Measurements from ENCODE around the gene LKAAEAR1. TPM values are rescaled to one million over a fixed set of nuclear protein-coding genes. Genes with fewer than 3 reads are reported as not detected.

Gene LKAAEAR1
- total and polyA plus RNA-seq, 2 of the 4 experiments (the other 2 are of a cell fraction): 0.21 TPM; not detected in 1

DNA sequence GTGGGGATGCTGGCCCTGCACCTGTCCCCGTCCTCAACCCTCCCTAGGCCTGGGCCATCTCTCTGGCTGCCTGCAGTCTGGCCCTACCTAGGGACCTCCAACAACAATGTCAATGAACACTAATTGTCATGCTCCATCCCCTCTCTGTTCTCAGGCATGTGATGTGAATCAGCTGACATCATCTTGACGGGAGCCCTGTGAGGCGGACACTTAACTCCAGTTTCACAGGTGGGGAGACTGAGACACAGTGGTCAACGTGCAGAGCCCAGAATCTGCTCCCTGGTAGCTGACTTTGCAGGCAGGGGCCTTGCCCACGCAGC lies 22.0 kb downstream of the LKAAEAR1 start:
- Histone ChIP-seq H3K23ac (ENCODE audit: low read depth, low read length) (peak overlapping the region; percentile 89; the same call in 1 of the 2 replicates), H2BK20ac (ENCODE audit: low read depth, low read length) (no peak overlapping the region), H2BK120ac (ENCODE audit: low read depth, low read length) (no peak overlapping the region), H3K9ac (ENCODE audit: low read depth, low read length) (peak overlapping the region; percentile 92), H2AK5ac (ENCODE audit: low read depth, low read length) (peak overlapping the region; percentile 74), H3K27me3 (ENCODE audit: control insufficient read depth, insufficient read depth, low read length) (no peaks in the 10 kb centered on the region), H4K5ac (ENCODE audit: low read depth, low read length) (peak overlapping the region; percentile 99), H3K4ac (ENCODE audit: low read depth, low read length) (peak overlapping the region; percentile 90), H3K27ac (ENCODE audit: insufficient read depth, low read length) (peak overlapping the region; percentile 95), H4K8ac (ENCODE audit: low read depth in 2 of 2, low read length in 2 of 2) (peak overlapping the region; percentile 98), H3K79me1 (ENCODE audit: low read depth in 1 of 2, low read length in 2 of 2) (peaks cover 10 to 38% of the 10 kb centered on the region in 2 experiments; a peak in 3 of 4 replicates), H2BK15ac (ENCODE audit: low read depth, low read length) (no peak overlapping the region), H2AK9ac (replicated peaks; ENCODE audit: low read depth, low read length, poor library complexity) (peak overlapping the region; percentile 85), H3K9me1 (ENCODE audit: insufficient read depth, low read length) (peaks cover 19% of the 10 kb centered on the region), H3K9me3 (ENCODE audit: control insufficient read depth, insufficient read depth, low read length) (no peaks in the 10 kb centered on the region), H3K18ac (ENCODE audit: low read depth, low read length) (peak overlapping the region; percentile 7; the same call in 1 of the 2 replicates), H2AFZ (replicated peaks; ENCODE audit: low read length, poor library complexity) (peak overlapping the region; percentile 97), H3K56ac (ENCODE audit: extremely low read depth, insufficient read depth, low read length) (peak overlapping the region; percentile 8; the same call in 1 of the 2 replicates), H3K4me1 (ENCODE audit: control insufficient read depth, insufficient read depth, low read length) (peaks cover 31% of the 10 kb centered on the region), H3K4me3 (ENCODE audit: insufficient read depth, low read depth, low read length) (peak overlapping the region; percentile 65), H3K14ac (replicated peaks; ENCODE audit: low read depth, low read length) (peak overlapping the region; percentile 91), H3K4me2 (ENCODE audit: low read depth, low read length) (peak overlapping the region; percentile 84), H3K36me3 (ENCODE audit: control insufficient read depth, insufficient read depth, low read length) (no peaks in the 10 kb centered on the region), H2BK5ac (ENCODE audit: low read depth, low read length, poor library complexity, severe bottlenecking) (peak overlapping the region; percentile 78), H4K20me1 (ENCODE audit: insufficient read depth, low read length) (peaks cover 15% of the 10 kb centered on the region), H4K91ac (ENCODE audit: insufficient read depth, low read depth, low read length) (peak overlapping the region; percentile 80)
- ATAC-seq (ENCODE audit: low read depth): no peak
- CTCF ChIA-PET: interaction anchor here (1.5 kb wide), 1 partner anchor 82 kb away, joined by 3 read pairs; the partner anchor contains the start of gene PRPF6
- in situ Hi-C loops (cut with MboI; ENCODE audit: low sequenced_read_pairs) (no loop called here), intact Hi-C loops (cut with micrococcal nuclease) (no loop called here), dilution Hi-C loops (cut with HindIII; ENCODE audit: low sequenced_read_pairs, unreplicated experiment) (no loop called here)
- BruUV-seq (replicated peaks): no TSS peak
- POLR2A ChIA-PET (ENCODE audit: unreplicated experiment): no interaction called here
- WGBS, 2 experiments (ENCODE audit: extremely low coverage in 2 of 2, insufficient read length in 1 of 2): 42% methylated on average over 4 of the region's 5 CpGs; no CpG with 5 or more reads in 1 of the 2 experiments
- DNase-seq: no peak
- TF ChIP-seq USF2 (IDR thresholded peaks at IDR 0.05; ENCODE audit: low read depth, low read length): no peak
- TF ChIP-seq NFE2L2 (IDR thresholded peaks at IDR 0.05; ENCODE audit: low read depth, low read length): no peak
- TF ChIP-seq RAD21 (IDR thresholded peaks at IDR 0.05; ENCODE audit: low read length): no peak
- no peak for TF ChIP-seq RCOR1 (IDR thresholded peaks at IDR 0.05; ENCODE audit: insufficient replicate concordance, low read length)
- no peak for TF ChIP-seq RFX5 (IDR thresholded peaks at IDR 0.05; ENCODE audit: low read depth, low read length)
- TF ChIP-seq SMC3 (IDR thresholded peaks at IDR 0.05; ENCODE audit: low read depth, low read length): no peak
- TF ChIP-seq, protein P1, sequence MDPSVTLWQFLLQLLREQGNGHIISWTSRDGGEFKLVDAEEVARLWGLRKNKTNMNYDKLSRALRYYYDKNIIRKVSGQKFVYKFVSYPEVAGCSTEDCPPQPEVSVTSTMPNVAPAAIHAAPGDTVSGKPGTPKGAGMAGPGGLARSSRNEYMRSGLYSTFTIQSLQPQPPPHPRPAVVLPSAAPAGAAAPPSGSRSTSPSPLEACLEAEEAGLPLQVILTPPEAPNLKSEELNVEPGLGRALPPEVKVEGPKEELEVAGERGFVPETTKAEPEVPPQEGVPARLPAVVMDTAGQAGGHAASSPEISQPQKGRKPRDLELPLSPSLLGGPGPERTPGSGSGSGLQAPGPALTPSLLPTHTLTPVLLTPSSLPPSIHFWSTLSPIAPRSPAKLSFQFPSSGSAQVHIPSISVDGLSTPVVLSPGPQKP (IDR thresholded peaks at IDR 0.05; ENCODE audit: borderline replicate concordance, low read depth, low read length): no peak
- TF ChIP-seq CEBPB (IDR thresholded peaks at IDR 0.05; ENCODE audit: low read depth, low read length): no peak
- no peak for TF ChIP-seq POLR2A (IDR thresholded peaks at IDR 0.05; ENCODE audit: low read depth, low read length)
- TF ChIP-seq BHLHE40 (IDR thresholded peaks at IDR 0.05; ENCODE audit: low read depth, low read length): no peak
